HG02571 (cell line): Measurements from ENCODE around the gene CBY2.
"Not testable (repeated sequence)": the region's sequence is repeated elsewhere in the genome, so short reads cannot be mapped to it uniquely, and the experiment has no call there.

ENCODE experiments used
- ATAC-seq: cut with Tn5 transposase; IDR thresholded peaks from one replicate; pipeline ENCODE4 v1.9.1; 2021; ENCODE audit warnings: mild to moderate bottlenecking, moderate library complexity; ENCODE audit not compliant: unreplicated experiment

Gene CBY2

DNA sequence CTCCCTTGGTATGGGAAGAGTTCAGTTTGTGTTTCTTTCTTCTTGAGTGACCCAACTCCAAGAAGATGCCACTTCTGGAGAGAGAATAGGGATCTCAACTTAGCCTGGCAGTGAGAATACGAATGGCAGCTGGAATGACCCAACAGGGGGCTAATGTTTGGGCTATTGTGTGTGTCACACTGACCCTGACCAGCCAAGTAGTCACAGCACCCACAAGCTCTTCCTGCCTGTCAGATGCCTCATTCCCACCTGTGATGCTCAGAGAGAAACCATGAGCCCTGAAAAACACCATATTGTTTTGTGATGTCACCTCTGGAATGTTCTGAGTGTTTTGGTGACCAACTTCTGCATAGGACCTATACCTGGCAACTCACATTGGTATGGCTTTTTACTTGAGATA lies at the start of gene CBY2:
TSS of gene CBY2 (plus strand) at position 233 of the 400 bp plus-strand sequence. CDS start at position 304, 71 bp downstream.
- ATAC-seq: no peak

DNA sequence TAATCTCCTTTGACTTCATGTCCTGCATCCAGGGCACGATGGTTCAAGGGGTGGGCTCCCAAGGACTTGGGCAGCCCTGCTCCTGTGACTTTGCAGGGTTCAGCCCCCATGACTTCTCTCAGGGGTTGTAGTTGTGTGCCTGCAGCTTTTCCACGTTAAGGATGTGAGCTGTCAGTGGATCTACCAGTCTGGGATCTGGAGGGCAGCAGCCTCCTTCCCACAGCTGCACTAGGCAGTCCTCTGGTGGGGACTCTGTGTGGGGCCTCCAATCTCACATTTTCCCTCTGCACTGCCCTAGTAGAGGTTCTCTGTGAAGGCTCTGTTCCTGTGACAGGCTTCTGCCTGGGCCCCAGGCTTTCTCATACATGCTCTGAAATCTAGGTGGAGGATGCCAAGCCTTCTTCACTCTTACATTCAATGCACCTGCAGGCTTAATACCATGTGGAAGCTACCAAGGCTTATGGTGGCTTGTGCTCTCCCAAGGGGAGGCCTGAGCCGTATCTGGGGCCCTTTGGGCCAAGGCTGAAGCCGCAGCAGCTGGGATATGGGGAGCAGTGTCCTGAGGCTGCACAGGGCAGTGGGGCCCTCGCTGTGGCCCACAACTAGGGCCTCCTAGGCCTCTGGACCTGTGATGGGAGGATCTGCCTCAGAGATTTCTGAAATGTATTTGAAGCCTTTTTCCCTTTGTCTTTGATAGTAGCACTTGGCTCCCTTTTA lies 47.3 kb upstream of the CBY2 start:
- ATAC-seq: no peak

DNA sequence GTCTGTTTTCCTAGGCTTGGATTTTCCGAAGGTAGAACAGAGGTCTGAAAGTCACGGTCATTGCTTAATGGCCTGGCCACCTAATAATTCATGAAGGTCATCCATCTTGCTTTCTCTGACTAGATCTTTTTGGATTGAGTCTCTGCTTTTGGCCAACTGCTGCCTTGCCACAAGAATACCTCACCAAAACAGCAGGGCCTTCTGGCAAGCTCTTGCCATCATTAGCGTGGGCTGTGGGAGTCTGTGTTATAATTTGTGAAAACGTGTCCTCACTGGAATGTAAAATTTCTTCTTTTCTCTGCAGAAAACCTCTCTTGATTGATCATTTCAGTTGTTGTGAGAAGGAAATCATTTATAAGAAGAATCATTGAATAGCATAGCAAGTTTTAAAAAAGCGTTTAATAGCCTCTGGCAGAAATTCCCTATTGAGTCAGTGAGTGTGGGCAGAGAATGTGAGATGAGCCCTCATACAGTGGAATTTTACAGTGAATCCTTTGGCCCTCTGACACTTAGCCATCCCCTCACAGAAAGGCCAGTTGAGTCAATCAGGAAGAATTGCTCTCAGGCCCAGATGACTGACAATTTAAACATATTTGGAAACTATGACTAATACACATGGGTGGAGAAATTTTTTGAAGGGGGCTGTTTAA lies 43.4 kb upstream of the CBY2 start:
- ATAC-seq: no peak

DNA sequence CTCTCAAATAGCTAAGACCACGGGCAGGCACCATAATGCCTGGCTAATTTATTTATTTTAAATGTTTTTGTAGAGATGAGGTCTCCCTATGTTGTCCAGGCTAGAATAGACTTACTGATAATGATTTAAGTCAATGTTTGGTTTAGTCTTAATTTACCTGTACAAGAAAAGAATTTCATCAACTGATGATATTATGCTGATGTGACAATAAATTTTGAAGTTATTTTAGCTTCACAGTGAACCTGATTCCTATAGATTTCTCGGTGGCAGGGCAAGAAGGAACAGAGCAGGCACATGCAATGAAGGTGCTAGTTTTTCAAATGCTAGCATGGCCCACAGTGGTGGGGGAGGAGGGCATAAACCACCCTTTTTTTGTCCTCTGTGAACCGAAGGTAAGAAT lies 42.6 kb upstream of the CBY2 start:
- ATAC-seq: no peak

DNA sequence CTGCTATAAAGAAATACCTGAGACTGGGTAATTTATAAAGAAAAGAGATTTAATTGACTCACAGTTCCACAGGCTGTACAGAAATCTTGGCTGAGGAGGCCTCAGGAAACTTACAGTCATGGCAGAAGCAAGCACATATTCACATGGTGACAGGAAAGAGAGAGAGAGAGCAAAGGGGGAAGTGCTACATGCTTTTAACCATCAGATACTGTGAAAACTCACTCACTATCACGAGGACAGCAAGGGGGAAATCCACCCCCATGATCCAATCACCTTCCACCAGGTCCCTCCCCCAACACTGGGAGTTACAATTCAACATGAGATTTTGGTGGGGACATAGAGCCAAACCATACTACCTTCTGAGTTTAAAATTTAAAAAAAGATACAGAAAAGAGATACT lies 41.7 kb upstream of the CBY2 start:
- ATAC-seq: not testable (repeated sequence)

DNA sequence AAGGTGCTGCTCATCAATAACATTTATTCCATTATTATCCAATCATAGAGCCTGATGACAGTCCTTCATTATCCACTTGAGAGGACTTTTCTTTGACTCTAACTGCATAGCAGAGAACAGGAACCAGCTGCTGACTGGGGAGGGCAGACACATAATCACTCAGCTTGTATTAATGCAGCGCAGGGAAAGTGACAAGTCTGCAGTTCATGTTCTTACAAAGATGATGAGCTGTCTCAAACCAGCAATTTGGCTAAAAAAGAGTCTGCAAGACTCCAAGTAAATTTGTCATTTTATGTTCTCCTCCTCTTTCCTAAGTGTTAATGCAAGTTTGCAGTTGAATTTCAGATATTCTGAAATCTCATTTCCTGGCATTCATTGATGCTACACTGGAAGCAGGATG lies 40.0 kb upstream of the CBY2 start:
- ATAC-seq: no peak

- ATAC-seq: not testable (repeated sequence)
Measured at GRCh38 chr13:45662903-45663302, 39.2 kb upstream of the CBY2 start.

GRCh38 chr13:45669626-45670025 lies 32.5 kb upstream of the CBY2 start:
- ATAC-seq: not testable (repeated sequence)

DNA sequence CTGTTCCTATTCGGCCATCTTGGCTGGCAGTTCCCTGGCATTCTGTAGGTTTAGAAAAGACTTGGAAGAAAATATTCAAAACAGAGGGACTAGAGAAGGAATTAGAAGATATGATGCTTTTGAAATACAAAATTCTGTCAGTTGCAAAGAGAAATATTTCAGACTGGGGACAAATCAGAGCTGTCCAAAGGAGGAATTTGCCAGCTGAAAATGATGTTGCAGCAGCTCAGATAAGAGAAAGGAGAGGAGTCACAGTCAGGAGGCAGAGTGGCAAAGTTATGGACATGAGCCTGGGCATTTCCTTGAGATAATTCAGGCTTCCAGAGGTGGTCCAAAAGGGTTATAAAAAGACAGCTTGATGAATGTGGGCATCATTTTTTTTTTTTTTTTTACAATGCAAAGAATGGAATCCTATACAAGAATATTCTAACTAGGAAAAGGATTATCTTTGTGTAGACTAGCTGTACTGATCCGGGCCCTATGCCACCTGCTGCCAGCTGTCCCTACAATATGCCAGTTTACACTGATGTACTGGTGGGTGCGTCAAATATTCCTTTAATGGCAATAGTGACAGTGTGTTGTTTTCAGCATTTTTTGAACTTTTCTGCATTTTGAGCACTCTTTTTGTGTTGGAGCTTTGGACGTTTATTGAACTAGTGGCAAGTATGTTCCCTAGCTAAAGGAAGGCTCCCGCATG lies 31.8 kb upstream of the CBY2 start:
- ATAC-seq: no peak

- no peak for ATAC-seq
Measured at GRCh38 chr13:45674908-45675307, 27.2 kb upstream of the CBY2 start.

DNA sequence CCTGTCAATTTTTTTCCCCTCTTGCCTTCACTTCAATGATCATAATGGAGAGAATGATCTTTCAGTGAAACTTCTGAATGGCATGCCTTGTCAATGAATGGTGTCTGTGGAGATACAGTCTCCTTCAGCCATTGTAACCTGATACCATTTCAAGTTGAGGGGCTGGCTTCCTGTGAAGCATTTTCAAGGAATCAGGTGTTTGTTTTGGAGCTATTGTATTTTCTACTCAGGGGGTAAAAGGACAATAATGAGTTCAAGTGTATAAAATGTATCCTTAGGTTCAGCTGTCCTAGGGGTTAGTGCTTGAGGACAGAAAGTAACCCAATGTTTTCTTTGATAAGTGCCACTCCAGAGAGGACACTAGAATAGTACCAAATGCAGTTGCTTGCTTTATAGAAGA lies 23.8 kb upstream of the CBY2 start:
- no peak for ATAC-seq

DNA sequence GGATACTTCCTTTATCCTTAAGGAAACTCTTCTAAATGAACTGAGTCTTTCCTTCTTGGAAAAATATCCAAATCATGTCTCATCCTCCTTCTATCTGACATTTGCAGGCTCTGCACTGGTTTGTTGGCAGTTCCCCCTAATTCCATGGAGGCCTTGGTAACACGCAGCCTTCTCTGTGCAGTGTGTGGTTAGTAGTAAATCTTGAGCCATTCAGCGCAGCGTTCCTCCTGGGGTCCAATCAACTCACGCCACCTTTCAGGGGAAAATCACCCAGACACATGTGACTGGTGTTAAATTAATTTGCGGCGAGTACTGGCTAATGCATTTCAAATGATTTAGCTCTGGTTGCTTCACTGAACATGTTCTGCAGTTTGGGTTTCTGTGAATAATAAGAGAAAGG lies 21.0 kb upstream of the CBY2 start:
- no peak for ATAC-seq

DNA sequence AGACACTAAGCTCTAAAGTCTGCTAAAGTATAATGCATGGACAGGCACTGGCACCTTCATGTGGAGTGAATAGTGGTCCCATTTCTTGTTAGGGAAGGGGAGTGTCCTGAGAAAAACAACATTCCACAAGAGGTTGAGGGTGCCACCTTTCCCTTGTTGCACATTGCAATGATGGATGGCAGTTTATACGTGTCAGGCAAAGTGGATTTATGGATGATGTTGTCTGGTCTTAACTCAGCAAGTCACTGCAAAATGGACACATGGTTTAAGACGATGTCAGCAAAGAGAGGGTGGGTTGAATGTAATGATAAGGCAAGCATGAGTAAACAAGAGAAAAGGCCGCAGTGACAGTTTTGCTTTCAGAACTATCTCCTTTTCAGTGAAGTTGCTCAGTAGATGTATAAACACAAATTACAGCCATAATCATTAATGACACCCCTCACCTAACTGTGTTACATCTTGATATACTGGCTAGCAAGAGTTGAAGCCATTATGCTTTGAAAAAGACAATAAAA lies 19.6 kb upstream of the CBY2 start:
- no peak for ATAC-seq

- no peak for ATAC-seq
Measured at GRCh38 chr13:45683701-45684100, 18.4 kb upstream of the CBY2 start.

DNA sequence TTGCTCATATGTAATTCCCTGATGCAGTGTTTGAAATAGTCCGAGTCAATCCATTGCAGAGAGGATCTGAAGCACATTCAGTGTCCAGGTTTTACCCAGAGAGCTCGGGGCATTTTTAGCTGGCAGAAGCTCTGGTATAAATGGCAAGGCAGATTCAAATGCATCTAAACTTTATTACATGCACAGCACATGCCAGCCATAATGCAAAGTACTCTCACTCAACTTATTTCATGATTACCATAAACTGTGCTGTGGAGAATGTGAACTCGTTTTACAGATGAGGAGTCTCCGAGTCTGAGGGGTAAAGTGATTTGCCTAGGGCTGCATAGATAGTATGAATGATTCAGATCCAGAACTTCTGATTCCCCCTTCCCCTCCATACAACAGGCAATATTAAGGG lies 13.5 kb upstream of the CBY2 start:
- ATAC-seq: no peak

DNA sequence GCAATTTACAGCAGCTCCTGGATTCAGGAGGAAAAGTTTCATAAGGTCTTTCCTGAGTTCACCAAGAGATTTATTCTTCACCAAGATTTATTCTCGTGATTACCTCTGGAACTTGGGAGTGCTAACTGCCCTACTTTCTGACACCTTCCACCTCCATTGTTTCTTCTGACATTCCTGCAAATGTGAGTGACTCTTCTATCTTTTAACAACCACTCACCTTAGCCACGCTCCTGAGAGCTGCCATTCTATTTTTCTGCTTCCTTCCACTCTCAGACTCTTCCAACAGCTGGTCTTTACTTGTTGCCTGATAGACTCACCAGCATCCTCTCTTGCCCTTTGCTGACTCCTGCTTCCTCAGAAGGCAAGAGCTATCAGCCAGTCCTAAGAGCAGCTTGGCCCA lies 11.5 kb upstream of the CBY2 start:
- no peak for ATAC-seq

- ATAC-seq: no peak
Measured at GRCh38 chr13:45691251-45691650, 10.9 kb upstream of the CBY2 start.

GRCh38 chr13:45691667-45692066 lies 10.5 kb upstream of the CBY2 start:
- no peak for ATAC-seq

DNA sequence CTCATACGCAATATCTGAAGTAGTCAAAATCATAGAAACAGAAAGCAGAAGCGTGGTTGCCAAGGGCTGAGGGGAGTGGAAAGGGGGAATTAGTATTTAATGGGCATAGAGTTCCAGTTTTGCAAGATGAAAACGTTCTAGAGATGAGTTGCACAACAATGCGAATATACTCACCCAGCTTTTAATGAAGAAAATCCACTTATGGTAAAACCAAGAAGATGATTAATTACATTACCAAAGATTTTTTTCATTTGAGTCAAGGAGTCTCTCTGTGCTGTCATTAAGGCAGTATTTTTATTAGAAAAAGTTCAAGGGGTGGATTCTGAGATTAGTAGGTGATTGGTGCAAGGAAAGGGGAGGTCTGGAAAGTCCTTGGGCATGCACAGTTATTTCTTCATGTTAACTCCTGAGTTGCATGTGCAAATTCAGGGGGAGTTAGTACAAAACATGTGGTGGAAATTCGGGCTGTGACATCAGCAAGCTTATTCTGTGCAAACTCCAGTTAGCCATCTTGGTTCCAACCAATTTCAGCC lies 6.9 kb upstream of the CBY2 start:
- ATAC-seq: peak; percentile 50

DNA sequence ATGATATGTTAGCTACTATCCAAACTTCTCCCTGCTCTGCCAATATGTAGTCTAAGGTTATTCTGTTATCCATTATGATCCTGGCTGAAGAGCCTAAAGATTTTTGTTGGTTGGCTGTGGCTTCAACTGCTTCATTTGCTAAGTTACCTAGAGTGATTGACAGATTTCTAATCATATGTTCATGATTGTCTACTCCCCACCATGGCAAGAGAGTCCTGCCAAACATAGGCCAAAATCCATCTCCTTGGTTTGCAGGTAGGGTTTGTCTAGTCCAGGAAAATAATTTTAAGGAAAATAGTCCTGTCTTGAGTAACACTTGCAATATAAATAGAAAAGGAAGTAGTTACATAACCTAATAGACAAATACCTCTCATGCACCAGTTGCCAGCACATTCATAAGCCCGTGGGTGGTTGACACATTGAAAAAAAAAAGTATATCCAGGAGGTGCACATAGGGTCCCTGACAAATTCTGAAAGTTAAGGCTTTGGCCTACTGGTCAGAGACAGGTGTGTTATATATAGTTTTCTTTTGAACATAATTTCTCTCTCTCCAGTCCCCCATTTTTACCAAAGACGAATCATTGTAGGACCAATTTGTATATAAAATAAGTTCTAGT lies 5.4 kb upstream of the CBY2 start:
- peak; percentile 36 for ATAC-seq
